ENCODE results near the gene DTD2. TPM values are rescaled to one million over a fixed set of nuclear protein-coding genes. Genes with fewer than 3 reads are reported as not detected.

The DTD2 gene
- total RNA-seq, 2 donors from 2014 or later, result 28.9 to 56.5 TPM

DNA sequence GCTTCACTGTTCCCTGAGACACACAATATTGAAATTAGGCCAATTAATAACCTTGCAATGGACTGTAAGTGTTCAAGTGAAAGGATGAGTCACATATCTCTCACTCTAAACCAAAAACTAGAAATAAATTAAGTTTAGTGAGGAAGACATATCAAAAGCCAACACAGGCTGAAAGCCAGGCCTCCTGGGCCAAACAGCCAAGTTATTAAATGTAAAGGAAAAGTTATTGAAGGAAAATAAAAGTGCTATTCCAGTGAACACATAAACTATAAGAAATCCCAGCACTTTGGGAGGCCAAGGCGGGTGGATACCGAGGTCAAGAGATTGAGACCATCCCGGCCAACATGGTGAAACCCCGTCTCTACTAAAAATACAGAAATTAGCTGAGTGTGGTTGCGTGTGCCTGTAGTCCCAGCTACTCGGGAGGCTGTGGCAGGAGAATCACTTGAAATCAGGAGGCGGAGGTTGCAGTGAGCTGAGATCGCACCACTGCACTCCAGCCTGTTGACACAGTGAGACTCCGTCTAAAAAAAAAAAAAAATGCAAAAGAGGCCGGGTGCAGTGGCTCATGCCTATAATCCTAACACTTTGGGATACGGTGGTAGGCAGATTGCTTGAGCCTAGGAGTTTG lies 26.6 kb downstream of the DTD2 start:
- no peak overlapping the region for H3K27ac ChIP-seq
- H3K27me3 ChIP-seq (replicated peaks; ENCODE audit: insufficient read depth), result no peaks in the 10 kb centered on the region
- no peaks in the 10 kb centered on the region for H3K36me3 ChIP-seq
- no peak for ATAC-seq (ENCODE audit: insufficient number of reproducible peaks, low FRiP score, low read depth)
- TF ChIP-seq, protein P1, sequence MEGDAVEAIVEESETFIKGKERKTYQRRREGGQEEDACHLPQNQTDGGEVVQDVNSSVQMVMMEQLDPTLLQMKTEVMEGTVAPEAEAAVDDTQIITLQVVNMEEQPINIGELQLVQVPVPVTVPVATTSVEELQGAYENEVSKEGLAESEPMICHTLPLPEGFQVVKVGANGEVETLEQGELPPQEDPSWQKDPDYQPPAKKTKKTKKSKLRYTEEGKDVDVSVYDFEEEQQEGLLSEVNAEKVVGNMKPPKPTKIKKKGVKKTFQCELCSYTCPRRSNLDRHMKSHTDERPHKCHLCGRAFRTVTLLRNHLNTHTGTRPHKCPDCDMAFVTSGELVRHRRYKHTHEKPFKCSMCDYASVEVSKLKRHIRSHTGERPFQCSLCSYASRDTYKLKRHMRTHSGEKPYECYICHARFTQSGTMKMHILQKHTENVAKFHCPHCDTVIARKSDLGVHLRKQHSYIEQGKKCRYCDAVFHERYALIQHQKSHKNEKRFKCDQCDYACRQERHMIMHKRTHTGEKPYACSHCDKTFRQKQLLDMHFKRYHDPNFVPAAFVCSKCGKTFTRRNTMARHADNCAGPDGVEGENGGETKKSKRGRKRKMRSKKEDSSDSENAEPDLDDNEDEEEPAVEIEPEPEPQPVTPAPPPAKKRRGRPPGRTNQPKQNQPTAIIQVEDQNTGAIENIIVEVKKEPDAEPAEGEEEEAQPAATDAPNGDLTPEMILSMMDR (IDR thresholded peaks at IDR 0.05), result no peak
- H3K4me3 ChIP-seq, result no peak overlapping the region
- no peaks in the 10 kb centered on the region for H3K9me3 ChIP-seq
- no peak for DNase-seq (ENCODE audit: low spot score)
- H3K4me1 ChIP-seq (ENCODE audit: control insufficient read depth in 1 of 2, low read depth in 2 of 2), result peaks cover under 1 to 7% of the 10 kb centered on the region in 2 donors

DNA sequence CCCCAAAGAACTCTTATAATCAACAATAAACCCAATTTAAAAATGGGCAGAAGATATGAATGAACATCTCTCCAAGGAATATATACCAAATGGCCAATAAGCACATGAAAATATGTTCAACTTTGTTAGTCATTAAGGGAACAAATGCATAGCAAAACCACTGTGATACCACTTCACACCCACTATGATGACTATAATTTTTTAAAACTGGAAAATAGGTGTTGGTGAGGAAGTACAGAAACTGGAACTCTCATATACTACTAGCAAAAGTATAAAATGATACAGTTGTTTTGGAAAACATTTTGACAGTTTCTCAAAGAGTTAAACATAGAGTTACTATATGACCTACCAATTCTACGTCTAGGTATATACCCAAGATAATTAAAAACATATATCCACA lies 27.5 kb downstream of the DTD2 start:
- ATAC-seq (ENCODE audit: insufficient number of reproducible peaks, low FRiP score, low read depth), result no peak
- H3K4me3 ChIP-seq, result no peak overlapping the region
- no peak overlapping the region for H3K27ac ChIP-seq
- H3K4me1 ChIP-seq (ENCODE audit: control insufficient read depth in 1 of 2, low read depth in 2 of 2), result no peaks in the 10 kb centered on the region
- H3K27me3 ChIP-seq (replicated peaks; ENCODE audit: insufficient read depth), result no peaks in the 10 kb centered on the region
- no peak for DNase-seq (ENCODE audit: low spot score)
- TF ChIP-seq, protein P1 (IDR thresholded peaks at IDR 0.05), result no peak
- H3K9me3 ChIP-seq, result no peaks in the 10 kb centered on the region
- no peaks in the 10 kb centered on the region for H3K36me3 ChIP-seq

DNA sequence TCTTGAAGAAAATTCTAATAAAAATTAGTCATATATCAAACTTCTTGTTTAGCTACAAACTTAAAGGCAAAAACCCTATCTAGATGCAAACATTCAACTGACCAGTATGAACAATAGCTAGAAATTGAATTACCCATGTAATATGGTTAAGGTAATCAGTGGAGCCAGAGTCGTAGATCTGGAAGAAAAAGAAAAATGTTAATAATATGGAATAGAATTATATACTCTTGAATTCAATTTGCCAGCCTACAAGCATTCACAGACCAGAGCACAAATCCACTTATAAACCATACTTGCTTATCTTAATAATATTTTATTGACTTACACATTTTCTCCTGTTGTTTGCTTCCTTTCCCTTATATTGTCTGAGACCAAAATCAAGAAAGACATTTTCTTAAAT lies 29.3 kb downstream of the DTD2 start:
- H3K27ac ChIP-seq, result no peak overlapping the region
- DNase-seq (ENCODE audit: low spot score) (no peak), ATAC-seq (ENCODE audit: insufficient number of reproducible peaks, low FRiP score, low read depth) (no peak)
- H3K4me1 ChIP-seq (ENCODE audit: control insufficient read depth in 1 of 2, low read depth in 2 of 2), result no peaks in the 10 kb centered on the region
- TF ChIP-seq, protein P1 (IDR thresholded peaks at IDR 0.05), result no peak
- no peaks in the 10 kb centered on the region for H3K36me3 ChIP-seq
- H3K9me3 ChIP-seq, result no peaks in the 10 kb centered on the region
- H3K27me3 ChIP-seq (replicated peaks; ENCODE audit: insufficient read depth), result no peaks in the 10 kb centered on the region
- no peak overlapping the region for H3K4me3 ChIP-seq

DNA sequence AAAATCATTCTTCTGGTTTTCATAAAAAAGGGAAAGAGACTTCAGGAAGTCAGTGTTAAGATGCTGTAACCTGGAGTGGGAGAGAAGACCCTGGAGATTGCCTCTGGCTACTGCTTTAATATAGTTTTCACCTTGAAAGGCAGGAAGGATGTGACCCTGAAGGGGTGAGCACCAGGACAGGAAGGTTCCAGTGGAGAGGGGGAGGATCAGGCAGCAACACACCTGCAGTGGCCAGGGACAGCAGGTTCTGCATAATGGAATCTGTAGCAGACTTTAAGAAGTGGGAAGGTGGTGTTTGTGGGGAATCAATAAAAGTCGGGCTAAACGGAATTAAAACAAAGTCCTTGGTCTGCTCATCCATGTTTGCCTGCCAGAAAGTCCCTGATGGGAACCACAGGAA lies 30.6 kb downstream of the DTD2 start:
- Histone ChIP-seq H3K9me3 (no peaks in the 10 kb centered on the region), H3K27me3 (replicated peaks; ENCODE audit: insufficient read depth) (no peaks in the 10 kb centered on the region), H3K27ac (no peak overlapping the region), H3K4me1 (ENCODE audit: control insufficient read depth in 1 of 2, low read depth in 2 of 2) (no peaks in the 10 kb centered on the region), H3K36me3 (no peaks in the 10 kb centered on the region), H3K4me3 (no peak overlapping the region)
- no peak for ATAC-seq (ENCODE audit: insufficient number of reproducible peaks, low FRiP score, low read depth)
- TF ChIP-seq, protein P1 (IDR thresholded peaks at IDR 0.05), result no peak
- DNase-seq (ENCODE audit: low spot score), result no peak

DNA sequence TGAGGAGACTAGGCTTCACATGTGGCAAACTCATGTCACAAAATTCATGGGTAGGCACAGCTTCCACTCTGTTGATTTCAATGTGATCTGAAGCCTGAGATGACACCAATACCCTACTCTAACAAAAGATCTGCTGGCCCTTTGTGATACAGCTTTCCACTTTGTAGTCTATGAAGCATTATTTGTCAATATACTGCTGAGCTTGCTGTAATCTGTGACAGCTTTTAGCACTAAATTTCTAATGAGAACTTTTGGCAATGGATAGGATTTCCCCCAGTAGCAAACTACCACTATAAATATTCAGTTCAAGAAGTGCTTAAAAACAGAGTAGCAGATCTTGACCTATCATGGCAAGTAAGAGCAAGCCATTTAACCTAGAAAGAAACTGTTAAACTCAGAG lies 31.4 kb downstream of the DTD2 start:
- no peak overlapping the region for H3K4me3 ChIP-seq
- no peaks in the 10 kb centered on the region for H3K9me3 ChIP-seq
- TF ChIP-seq, protein P1 (IDR thresholded peaks at IDR 0.05), result no peak
- no peak for ATAC-seq (ENCODE audit: insufficient number of reproducible peaks, low FRiP score, low read depth)
- no peaks in the 10 kb centered on the region for H3K27me3 ChIP-seq (replicated peaks; ENCODE audit: insufficient read depth)
- H3K4me1 ChIP-seq (ENCODE audit: control insufficient read depth in 1 of 2, low read depth in 2 of 2), result no peaks in the 10 kb centered on the region
- DNase-seq (ENCODE audit: low spot score), result no peak
- no peak overlapping the region for H3K27ac ChIP-seq
- no peaks in the 10 kb centered on the region for H3K36me3 ChIP-seq
